Mesothelial cell of epicardium (in vitro differentiated cells): Measurements from ENCODE around the gene MCCC2. TPM values are rescaled to one million over a fixed set of nuclear protein-coding genes. Genes with fewer than 3 reads are reported as not detected.
"Not testable (repeated sequence)": the region's sequence is repeated elsewhere in the genome, so short reads cannot be mapped to it uniquely, and the experiment has no call there.

Experiments used
- DNase-seq, 2 experiments: peaks; one replicate each; pipeline ENCODE4 v3.0.0; 2021; ENCODE audit warnings: low spot score in 2 of 2; ENCODE audit not compliant: unreplicated experiment in 2 of 2
- H3K27ac Mint-ChIP-seq: 2 replicates; pipeline ENCODE4 v1.8.0; 2021; ENCODE audit warnings: mixed read lengths
- H3K27me3 Mint-ChIP-seq: 2 replicates; pipeline ENCODE4 v1.8.0; 2021; ENCODE audit warnings: low read depth, mixed read lengths
- H3K36me3 Mint-ChIP-seq: 2 replicates; pipeline ENCODE4 v1.8.0; 2021; ENCODE audit warnings: mixed read lengths
- H3K4me1 Mint-ChIP-seq: 2 replicates; pipeline ENCODE4 v1.8.0; 2021; ENCODE audit warnings: mixed read lengths
- H3K4me3 Mint-ChIP-seq: 2 replicates; pipeline ENCODE4 v1.8.0; 2021; ENCODE audit warnings: mild to moderate bottlenecking, moderate library complexity, mixed read lengths
- H3K9me3 Mint-ChIP-seq: 2 replicates; pipeline ENCODE4 v1.8.0; 2021; ENCODE audit warnings: mixed read lengths
- total RNA-seq: library from RNA; stranded (reverse); gene quantifications from 3 replicates; pipeline ENCODE4 v1.2.1, GENCODE V29; 2021
- TF ChIP-seq, protein P1 (sequence below): fragments of 200-600 bp; sonication (generic); IDR thresholded peaks from one replicate; pipeline ENCODE4 v1.5.0; 2021; ENCODE audit warnings: antibody characterized with exemption; ENCODE audit not compliant: unreplicated experiment

MCCC2 gene
- total RNA-seq, 1 donor from 2014 or later, result 44.6 TPM

DNA sequence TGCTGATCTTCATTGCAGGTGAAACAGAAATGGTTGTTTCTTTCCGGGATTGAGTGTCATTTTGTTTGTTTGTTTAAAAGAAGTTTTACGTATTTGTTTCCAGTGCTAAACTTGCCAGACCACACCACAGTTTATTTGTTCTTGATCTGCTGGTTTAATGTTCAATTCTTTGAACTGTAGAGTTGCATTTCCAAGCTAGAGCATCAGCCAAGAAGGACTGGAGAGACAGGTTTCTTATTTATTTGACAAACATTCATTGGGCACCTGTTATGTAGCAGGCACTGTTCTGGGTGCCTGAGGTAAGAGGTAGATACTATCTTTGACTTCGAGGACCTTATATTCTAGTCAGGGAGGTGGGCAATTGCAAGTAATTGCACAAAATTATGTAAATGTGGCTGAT lies 45.0 kb downstream of the MCCC2 start:
- Mint-ChIP-seq H3K9me3 (peaks cover 3% of the 10 kb centered on the region), H3K36me3 (peaks cover 32% of the 10 kb centered on the region), H3K4me1 (peaks cover 16% of the 10 kb centered on the region), H3K27ac (no peak overlapping the region), H3K27me3 (no peaks in the 10 kb centered on the region), H3K4me3 (no peak overlapping the region)
- TF ChIP-seq, protein P1, sequence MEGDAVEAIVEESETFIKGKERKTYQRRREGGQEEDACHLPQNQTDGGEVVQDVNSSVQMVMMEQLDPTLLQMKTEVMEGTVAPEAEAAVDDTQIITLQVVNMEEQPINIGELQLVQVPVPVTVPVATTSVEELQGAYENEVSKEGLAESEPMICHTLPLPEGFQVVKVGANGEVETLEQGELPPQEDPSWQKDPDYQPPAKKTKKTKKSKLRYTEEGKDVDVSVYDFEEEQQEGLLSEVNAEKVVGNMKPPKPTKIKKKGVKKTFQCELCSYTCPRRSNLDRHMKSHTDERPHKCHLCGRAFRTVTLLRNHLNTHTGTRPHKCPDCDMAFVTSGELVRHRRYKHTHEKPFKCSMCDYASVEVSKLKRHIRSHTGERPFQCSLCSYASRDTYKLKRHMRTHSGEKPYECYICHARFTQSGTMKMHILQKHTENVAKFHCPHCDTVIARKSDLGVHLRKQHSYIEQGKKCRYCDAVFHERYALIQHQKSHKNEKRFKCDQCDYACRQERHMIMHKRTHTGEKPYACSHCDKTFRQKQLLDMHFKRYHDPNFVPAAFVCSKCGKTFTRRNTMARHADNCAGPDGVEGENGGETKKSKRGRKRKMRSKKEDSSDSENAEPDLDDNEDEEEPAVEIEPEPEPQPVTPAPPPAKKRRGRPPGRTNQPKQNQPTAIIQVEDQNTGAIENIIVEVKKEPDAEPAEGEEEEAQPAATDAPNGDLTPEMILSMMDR, result no peak
- DNase-seq, result no peak

DNA sequence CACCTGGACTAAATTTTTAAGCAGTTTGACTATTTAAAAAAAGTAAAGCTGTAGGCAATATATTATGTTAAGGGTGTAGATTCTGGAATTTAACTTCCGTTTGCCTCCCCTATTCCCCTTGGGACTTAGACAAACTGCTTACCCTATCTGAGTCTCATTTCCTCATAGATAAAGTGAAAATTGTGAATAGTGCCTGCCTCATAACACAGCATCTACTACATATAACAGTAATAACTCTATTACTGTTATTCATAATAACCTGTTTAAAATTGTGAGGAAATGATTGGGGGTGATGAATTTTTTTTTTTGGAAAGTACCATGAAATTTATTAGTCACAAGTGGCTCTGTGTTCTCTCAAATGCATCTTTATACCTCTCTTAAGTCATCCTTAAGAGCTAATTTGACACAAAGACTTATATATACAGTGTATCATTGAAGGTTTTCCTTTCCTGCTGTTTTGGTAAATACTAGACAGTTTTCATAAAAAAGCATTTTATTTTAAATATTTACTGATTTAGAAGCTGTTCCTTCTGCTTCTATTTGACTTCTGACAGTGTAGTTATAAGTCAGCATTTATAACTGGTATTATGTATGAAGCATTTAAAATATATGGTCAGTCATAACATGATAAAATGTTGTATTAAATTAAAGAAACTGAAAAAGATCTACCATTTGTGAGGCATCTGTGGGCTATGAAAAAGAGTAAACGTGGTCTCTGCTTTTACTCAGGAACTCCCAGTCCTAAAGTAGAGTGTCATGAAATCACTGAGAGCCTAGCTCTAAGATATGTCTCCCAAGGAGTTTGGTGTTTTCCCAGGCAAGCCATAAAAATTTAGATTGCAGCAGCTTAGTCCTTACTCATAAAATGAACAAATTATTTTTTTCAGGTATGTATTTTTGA lies 46.4 kb downstream of the MCCC2 start:
- no peak for DNase-seq
- Mint-ChIP-seq H3K4me3 (no peak overlapping the region), H3K36me3 (peaks cover 38% of the 10 kb centered on the region), H3K27ac (no peak overlapping the region), H3K27me3 (no peaks in the 10 kb centered on the region), H3K4me1 (peaks cover 16% of the 10 kb centered on the region), H3K9me3 (peaks cover 6% of the 10 kb centered on the region)
- TF ChIP-seq, protein P1, result no peak

DNA sequence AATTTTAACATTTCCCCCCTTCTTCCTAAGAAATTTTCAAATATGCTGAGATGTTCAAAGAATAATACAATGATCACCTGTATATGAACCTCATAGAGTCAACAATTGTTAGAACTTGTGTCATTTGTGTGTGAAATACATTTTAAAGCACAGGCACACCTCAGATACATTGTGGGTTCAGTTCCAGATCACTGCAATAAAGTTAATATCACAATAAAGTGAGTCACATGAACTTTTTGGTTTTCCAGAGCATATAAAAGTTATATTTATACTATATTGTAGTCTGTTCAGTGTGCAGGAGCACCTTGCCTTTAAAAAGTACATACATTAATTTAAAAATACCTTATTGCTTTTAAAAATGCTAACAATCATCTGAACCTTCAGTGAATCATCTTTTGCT lies 50.0 kb downstream of the MCCC2 start:
- no peaks in the 10 kb centered on the region for H3K27me3 Mint-ChIP-seq
- no peak overlapping the region for H3K27ac Mint-ChIP-seq
- H3K36me3 Mint-ChIP-seq, result peaks cover 60% of the 10 kb centered on the region
- H3K4me3 Mint-ChIP-seq, result no peak overlapping the region
- peaks cover 20% of the 10 kb centered on the region for H3K9me3 Mint-ChIP-seq
- TF ChIP-seq, protein P1, result no peak
- DNase-seq, result no peak
- H3K4me1 Mint-ChIP-seq, result no peaks in the 10 kb centered on the region

DNA sequence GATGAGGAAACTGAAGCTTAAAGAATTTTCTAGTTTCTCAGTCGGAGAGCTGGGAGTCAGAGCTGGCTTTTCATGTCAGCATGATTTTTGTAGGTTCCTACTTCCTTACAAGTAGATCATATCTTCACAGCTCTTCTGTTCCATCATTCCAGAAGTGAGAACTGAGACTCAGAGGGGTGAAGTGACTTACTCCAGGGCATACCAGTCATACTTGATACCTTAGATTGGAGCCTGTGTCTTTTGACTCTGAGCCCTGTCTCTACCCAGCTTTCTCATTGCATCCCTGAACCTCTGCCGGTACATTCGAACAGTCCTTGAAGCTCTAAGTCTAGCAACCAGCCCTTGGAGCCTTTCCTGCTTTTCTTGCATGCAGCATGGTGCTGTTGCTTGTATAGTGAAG lies 53.3 kb downstream of the MCCC2 start:
- H3K4me3 Mint-ChIP-seq, result no peak overlapping the region
- H3K27me3 Mint-ChIP-seq, result no peaks in the 10 kb centered on the region
- H3K9me3 Mint-ChIP-seq, result peaks cover 20% of the 10 kb centered on the region
- TF ChIP-seq, protein P1, result no peak
- no peak for DNase-seq
- H3K36me3 Mint-ChIP-seq, result peaks cover 52% of the 10 kb centered on the region
- H3K27ac Mint-ChIP-seq, result no peak overlapping the region
- H3K4me1 Mint-ChIP-seq, result no peaks in the 10 kb centered on the region

DNA sequence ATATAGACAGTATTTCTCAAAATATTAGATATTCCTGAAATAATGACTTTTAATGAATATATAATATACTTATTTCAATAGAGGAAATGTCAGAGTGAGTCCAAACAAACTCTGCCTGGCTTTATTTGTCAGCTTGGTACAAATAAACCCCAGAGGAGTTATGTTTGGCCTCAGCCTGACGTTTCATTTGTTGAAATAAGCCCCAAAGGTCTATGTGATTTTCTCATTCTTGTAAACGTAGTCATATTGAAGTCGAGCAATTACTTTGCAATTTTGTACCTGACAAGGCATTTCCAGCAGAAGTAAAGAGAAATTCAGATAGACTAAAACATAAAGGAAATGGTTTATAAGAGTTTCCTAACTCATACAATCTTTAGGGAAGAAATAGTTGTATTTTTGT lies 57.9 kb downstream of the MCCC2 start:
- H3K36me3 Mint-ChIP-seq, result peaks cover 54% of the 10 kb centered on the region
- H3K27me3 Mint-ChIP-seq, result no peaks in the 10 kb centered on the region
- TF ChIP-seq, protein P1, result no peak
- no peak overlapping the region for H3K4me3 Mint-ChIP-seq
- H3K27ac Mint-ChIP-seq, result no peak overlapping the region
- DNase-seq, result no peak
- H3K9me3 Mint-ChIP-seq, result no peaks in the 10 kb centered on the region
- no peaks in the 10 kb centered on the region for H3K4me1 Mint-ChIP-seq

DNA sequence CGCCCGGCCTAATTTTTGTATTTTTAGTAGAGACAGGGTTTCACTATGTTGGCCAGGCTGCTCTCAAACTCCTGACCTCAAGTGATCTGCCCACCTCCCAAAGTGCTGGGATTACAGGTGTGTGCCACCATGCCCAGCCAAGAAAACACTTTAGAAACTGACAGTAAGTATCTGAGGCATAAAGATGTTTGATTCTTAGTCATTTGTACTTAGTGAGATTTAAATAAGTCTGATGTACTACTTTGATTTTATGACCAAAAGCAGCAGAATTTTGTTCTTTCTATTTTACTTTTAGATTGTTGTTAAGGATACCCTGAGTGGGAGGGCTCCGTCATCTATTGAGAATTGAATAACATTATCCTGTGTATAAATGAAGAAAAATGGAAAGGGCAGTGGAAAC lies 63.8 kb downstream of the MCCC2 start:
- H3K27ac Mint-ChIP-seq, H3K4me1 Mint-ChIP-seq, H3K9me3 Mint-ChIP-seq, H3K27me3 Mint-ChIP-seq, H3K4me3 Mint-ChIP-seq, DNase-seq: not testable (repeated sequence)
- peaks cover 55% of the 10 kb centered on the region for H3K36me3 Mint-ChIP-seq
